ENCODE results near the gene HOXA2.

HOXA2 gene

DNA sequence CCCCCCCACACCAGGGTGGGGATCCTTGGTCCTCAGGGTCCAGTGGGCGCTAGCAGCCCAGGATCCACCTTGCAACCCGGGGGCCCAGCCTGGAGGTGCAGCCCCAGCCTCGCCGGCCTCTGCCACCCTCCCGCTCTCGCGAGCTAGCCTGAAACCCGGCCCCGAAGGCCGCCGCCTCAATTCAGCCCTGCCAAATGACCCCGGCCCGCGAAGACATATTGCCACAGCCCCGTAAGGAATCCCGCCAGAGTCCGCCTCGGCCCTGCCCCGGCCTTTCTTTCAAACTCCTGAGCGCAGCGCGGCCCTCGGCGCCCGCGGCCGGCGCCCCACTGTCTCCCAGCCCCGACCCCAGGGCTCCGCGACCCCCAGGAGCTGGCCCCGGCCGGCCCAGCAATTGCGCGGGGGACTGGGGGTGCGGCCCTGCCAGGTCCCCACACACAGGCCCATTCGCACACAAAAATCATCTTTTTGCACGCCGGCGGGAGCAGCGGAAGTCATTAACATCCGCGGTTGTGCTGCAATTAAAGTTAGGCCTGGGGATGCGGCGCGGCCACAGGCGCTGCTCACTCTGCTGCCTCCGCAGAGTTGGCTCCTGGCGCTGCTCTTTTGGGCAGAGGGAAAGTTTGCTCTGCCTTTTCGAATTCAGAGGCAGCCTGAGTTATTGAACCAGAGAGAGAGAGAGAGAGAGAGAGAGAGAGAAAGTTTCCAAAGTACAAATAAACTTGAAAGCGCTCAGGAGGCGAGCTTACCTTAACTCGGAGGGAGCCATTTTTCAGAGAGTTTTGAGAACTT lies 37.0 kb upstream of the HOXA2 start:
- H3K9ac ChIP-seq (ENCODE audit: low read length): no peak overlapping the region
- H3K27me3 ChIP-seq (ENCODE audit: control insufficient read depth in 1 of 2, insufficient read depth in 2 of 2, low read length in 2 of 2): no peaks in the 10 kb centered on the region
- H3K4me3 ChIP-seq (ENCODE audit: low read depth in 1 of 2, low read length in 2 of 2): peak overlapping the region in 1 of 2 donors; percentile 39

DNA sequence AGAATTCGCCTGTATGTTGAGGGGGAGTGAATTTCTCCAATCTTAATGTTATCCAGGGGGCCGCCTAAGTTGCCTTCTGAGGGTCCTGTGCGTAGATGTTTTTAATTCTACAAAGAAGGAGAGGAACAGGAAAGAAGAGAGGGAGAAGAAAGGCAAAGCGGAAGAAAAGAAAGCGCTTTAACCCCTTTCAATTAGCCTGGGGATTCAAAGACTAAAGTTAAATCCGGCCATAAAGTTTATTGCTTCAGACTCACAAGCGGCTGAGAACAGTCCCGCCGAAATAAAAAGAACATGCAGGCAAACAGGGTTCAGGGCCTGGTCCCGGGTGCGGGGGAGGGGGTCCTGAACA lies 36.5 kb upstream of the HOXA2 start:
- Histone ChIP-seq H3K9me3 (ENCODE audit: low read length) (no peaks in the 10 kb centered on the region), H3K27ac (ENCODE audit: low read depth, low read length) (peak overlapping the region; percentile 59), H3K4me1 (ENCODE audit: insufficient read depth, low read length) (peaks cover 59% of the 10 kb centered on the region), H3K4me3 (ENCODE audit: low read depth in 1 of 2, low read length in 2 of 2) (peak overlapping the region in 1 of 2 donors; percentile 39), H3K36me3 (ENCODE audit: insufficient read depth, low read length) (peaks cover 12% of the 10 kb centered on the region), H3K27me3 (ENCODE audit: control insufficient read depth in 1 of 2, insufficient read depth in 2 of 2, low read length in 2 of 2) (no peaks in the 10 kb centered on the region), H3K9ac (ENCODE audit: low read length) (no peak overlapping the region)

More for the DNA sequence above, 37.0 kb upstream of the HOXA2 start:
- Histone ChIP-seq H3K27ac (ENCODE audit: low read depth, low read length) (peak overlapping the region; percentile 59), H3K4me1 (ENCODE audit: insufficient read depth, low read length) (peaks cover 59% of the 10 kb centered on the region), H3K9me3 (ENCODE audit: low read length) (no peaks in the 10 kb centered on the region), H3K36me3 (ENCODE audit: insufficient read depth, low read length) (peaks cover 17% of the 10 kb centered on the region)

DNA sequence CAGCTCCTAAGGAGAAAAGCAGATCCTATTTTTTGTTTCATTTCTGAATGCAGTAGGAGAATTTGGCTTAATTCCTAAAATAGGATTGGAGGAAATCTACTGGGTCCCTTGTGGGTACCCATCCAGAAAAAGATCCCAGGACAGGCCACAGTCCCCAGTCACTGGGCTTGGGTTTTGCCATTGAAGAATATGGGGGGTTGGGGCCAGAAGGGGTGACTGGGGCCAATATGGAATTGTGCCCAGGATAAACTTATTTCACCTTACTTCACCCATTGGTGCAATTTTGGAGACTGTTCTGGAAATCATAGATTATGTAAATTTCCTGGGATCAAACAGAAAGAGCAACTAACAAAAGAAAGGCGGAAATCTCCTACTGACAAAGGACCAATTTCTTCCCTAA lies 36.0 kb upstream of the HOXA2 start:
- Histone ChIP-seq H3K4me3 (ENCODE audit: low read depth in 1 of 2, low read length in 2 of 2) (no peak overlapping the region), H3K4me1 (ENCODE audit: insufficient read depth, low read length) (peaks cover 64% of the 10 kb centered on the region), H3K27me3 (ENCODE audit: control insufficient read depth in 1 of 2, insufficient read depth in 2 of 2, low read length in 2 of 2) (no peaks in the 10 kb centered on the region), H3K9ac (ENCODE audit: low read length) (no peak overlapping the region), H3K36me3 (ENCODE audit: insufficient read depth, low read length) (peaks cover 9% of the 10 kb centered on the region), H3K27ac (ENCODE audit: low read depth, low read length) (peak overlapping the region; percentile 59), H3K9me3 (ENCODE audit: low read length) (no peaks in the 10 kb centered on the region)

DNA sequence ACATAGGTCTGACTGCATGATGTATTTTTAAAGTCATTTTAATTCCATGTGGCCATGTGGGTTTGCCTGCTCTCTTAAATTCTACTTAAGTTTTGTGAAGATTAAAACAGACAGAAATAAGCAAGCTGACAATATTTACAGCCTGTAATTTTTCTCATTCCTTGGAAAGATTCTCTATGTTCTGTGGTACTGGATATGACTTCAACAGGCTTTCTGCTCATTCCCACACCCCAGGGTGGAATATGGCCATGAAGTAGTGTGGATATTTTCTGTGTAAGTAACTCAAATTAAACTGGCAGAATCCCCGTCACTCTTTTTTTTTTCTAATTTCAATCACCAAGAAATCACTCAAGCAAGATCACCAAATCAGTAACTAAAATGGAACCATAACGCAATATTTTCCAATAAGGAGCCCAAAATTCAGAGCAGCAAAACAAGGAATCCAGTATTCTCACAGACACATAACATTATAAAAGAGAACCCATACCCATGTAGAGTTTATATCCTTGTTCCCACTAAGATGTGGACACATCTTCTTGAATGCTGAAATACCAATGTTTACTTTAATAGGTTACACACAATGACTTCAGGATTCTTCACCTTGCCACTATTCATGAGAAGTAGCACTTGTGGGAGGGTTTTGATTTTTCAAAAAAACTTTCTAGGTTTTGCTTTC lies 35.3 kb upstream of the HOXA2 start:
- Histone ChIP-seq H3K4me1 (ENCODE audit: insufficient read depth, low read length) (peaks cover 71% of the 10 kb centered on the region), H3K27ac (ENCODE audit: low read depth, low read length) (peak overlapping the region; percentile 59), H3K27me3 (ENCODE audit: control insufficient read depth in 1 of 2, insufficient read depth in 2 of 2, low read length in 2 of 2) (no peaks in the 10 kb centered on the region), H3K4me3 (ENCODE audit: low read depth in 1 of 2, low read length in 2 of 2) (no peak overlapping the region), H3K9me3 (ENCODE audit: low read length) (no peaks in the 10 kb centered on the region), H3K36me3 (ENCODE audit: insufficient read depth, low read length) (peaks cover 9% of the 10 kb centered on the region), H3K9ac (ENCODE audit: low read length) (peak overlapping the region; percentile 46)

DNA sequence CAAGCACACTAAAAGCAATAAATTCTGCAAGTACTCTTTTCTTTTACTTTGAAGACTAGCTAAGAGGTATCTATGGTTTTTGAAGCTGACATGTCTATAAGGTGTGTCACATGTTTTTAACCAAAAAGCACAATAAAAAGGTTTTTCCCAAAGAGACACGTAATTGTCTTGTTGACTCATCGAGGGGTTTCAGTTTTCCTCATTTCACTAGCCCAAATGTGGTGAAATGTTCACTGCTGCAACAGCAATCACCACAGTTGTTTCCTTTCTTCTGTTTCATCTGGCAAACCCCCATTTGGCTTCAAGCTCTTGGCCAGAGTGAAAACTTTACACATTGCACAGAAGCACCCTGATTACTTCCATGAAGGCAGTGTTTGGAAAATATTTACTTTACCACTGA lies 31.9 kb upstream of the HOXA2 start:
- Histone ChIP-seq H3K4me1 (ENCODE audit: insufficient read depth, low read length) (peaks cover 78% of the 10 kb centered on the region), H3K9me3 (ENCODE audit: low read length) (no peaks in the 10 kb centered on the region), H3K27ac (ENCODE audit: low read depth, low read length) (peak overlapping the region; percentile 28), H3K4me3 (ENCODE audit: low read depth in 1 of 2, low read length in 2 of 2) (no peak overlapping the region), H3K27me3 (ENCODE audit: control insufficient read depth in 1 of 2, insufficient read depth in 2 of 2, low read length in 2 of 2) (no peaks in the 10 kb centered on the region), H3K9ac (ENCODE audit: low read length) (peak overlapping the region; percentile 6), H3K36me3 (ENCODE audit: insufficient read depth, low read length) (no peaks in the 10 kb centered on the region)

DNA sequence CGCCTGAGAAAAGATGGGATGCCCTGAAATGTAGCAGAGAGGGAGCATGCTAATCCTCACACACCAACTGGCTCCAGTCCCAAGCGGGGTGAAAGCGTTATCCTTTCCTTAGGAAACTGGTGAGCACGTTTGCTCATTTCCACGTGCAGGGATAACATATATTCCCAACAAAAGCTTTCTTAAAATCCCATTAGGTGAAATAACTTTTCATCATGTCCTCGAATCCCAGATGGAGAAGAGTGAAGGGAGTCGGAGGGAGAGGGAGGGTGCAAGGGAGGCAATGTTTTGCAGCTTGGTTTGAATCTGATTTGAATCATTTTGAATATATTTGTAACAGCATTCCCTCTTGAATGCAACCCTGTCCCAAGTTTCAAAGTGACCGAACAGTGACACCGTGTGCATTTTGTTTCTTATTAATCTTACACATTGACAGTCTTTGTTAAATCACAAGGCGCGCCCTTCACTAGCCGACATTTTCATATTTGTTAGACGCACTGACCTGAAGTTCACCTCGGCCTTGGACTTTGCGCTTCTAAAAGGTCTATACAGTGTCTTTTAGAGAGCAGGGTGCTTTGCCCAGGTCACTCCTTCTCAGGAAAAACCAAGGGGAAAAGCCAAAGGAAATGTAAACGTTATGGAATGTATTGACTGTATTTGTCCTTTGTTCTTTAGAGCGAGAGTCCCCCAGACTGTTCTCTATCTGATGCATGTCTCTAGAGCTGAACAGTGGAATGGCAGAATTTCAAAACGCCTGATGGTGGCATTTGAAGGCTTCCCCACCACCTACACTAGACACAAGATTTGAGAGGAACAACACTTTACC lies 31.1 kb upstream of the HOXA2 start:
- Histone ChIP-seq H3K9ac (ENCODE audit: low read length) (peak overlapping the region; percentile 6), H3K27me3 (ENCODE audit: control insufficient read depth in 1 of 2, insufficient read depth in 2 of 2, low read length in 2 of 2) (no peaks in the 10 kb centered on the region), H3K27ac (ENCODE audit: low read depth, low read length) (peak overlapping the region; percentile 35)

DNA sequence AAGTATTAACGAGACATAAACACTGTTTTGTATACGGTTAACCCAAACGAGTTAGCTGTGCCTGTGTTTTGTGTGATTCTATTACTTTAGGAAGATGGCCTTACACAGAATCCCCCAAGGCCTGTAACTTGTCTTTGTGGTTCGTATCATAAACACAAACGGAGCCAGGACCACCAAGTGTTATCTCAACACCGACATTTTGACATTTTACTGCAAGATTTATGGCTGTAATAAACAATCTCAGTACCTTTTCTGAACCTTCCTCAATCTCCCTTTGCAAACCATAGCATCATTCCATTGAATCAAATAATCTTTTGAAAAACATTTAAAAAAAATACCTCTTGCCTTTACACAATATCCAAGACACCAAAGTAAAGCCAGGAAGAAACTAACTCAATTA lies 30.5 kb upstream of the HOXA2 start:
- Histone ChIP-seq H3K27me3 (ENCODE audit: control insufficient read depth in 1 of 2, insufficient read depth in 2 of 2, low read length in 2 of 2) (no peaks in the 10 kb centered on the region), H3K9ac (ENCODE audit: low read length) (no peak overlapping the region), H3K4me3 (ENCODE audit: low read depth in 1 of 2, low read length in 2 of 2) (no peak overlapping the region), H3K9me3 (ENCODE audit: low read length) (no peaks in the 10 kb centered on the region), H3K4me1 (ENCODE audit: insufficient read depth, low read length) (peaks cover 82% of the 10 kb centered on the region), H3K27ac (ENCODE audit: low read depth, low read length) (peak overlapping the region; percentile 35), H3K36me3 (ENCODE audit: insufficient read depth, low read length) (no peaks in the 10 kb centered on the region)

More for the DNA sequence above, 31.1 kb upstream of the HOXA2 start:
- Histone ChIP-seq H3K4me3 (ENCODE audit: low read depth in 1 of 2, low read length in 2 of 2) (no peak overlapping the region), H3K36me3 (ENCODE audit: insufficient read depth, low read length) (no peaks in the 10 kb centered on the region), H3K4me1 (ENCODE audit: insufficient read depth, low read length) (peaks cover 82% of the 10 kb centered on the region), H3K9me3 (ENCODE audit: low read length) (no peaks in the 10 kb centered on the region)

DNA sequence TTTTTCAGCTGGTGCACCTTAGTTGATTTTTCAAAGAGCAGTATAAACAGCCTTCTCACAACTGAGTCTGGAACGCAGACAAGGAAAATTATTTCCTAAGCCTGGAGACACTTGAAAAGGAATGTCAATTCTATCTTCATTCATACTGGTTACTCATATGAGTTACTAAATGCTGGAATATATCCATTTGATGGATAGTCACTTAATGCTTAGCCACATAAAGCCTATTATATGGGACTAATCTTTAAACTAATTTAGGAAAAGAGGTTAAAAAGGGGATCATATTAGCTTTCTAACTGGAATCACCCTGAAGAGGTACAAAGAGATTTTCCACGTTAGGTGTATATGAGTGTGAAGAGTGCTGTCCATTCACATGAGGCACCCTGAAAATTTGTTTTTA lies 29.7 kb upstream of the HOXA2 start:
- H3K27ac ChIP-seq (ENCODE audit: low read depth, low read length): peak overlapping the region; percentile 17
- no peak overlapping the region for H3K4me3 ChIP-seq (ENCODE audit: low read depth in 1 of 2, low read length in 2 of 2)
- H3K36me3 ChIP-seq (ENCODE audit: insufficient read depth, low read length): no peaks in the 10 kb centered on the region
- H3K27me3 ChIP-seq (ENCODE audit: control insufficient read depth in 1 of 2, insufficient read depth in 2 of 2, low read length in 2 of 2): no peaks in the 10 kb centered on the region
- H3K9me3 ChIP-seq (ENCODE audit: low read length): no peaks in the 10 kb centered on the region
- no peak overlapping the region for H3K9ac ChIP-seq (ENCODE audit: low read length)
- H3K4me1 ChIP-seq (ENCODE audit: insufficient read depth, low read length): peaks cover 82% of the 10 kb centered on the region

DNA sequence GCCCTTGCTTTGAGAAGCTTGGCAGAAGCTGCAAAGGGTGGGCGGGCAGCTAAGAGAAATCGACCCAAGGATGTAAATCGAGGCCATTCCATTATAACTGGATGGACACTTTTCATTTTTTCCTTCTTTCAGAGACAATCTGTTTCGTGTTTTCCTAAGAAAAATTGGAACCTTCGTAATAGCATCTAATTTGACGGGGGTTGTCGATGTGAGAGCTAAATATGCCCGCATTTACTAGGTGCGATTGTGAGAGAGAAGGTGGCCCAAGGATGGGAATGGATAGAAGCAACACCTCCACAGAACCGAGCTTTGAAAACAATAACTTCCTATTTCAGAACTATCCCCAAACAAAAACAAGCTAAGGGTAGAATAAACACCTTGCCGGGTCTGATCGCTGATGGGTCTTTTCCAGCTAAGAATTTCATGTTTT lies 28.9 kb upstream of the HOXA2 start:
- no peaks in the 10 kb centered on the region for H3K36me3 ChIP-seq (ENCODE audit: insufficient read depth, low read length)
- peak overlapping the region; percentile 79 for H3K9ac ChIP-seq (ENCODE audit: low read length)
- no peaks in the 10 kb centered on the region for H3K9me3 ChIP-seq (ENCODE audit: low read length)
- H3K27me3 ChIP-seq (ENCODE audit: control insufficient read depth in 1 of 2, insufficient read depth in 2 of 2, low read length in 2 of 2): no peaks in the 10 kb centered on the region
- peak overlapping the region; percentile 77 for H3K27ac ChIP-seq (ENCODE audit: low read depth, low read length)
- H3K4me3 ChIP-seq (ENCODE audit: low read depth in 1 of 2, low read length in 2 of 2): peak overlapping the region; percentile 69 to 75
- H3K4me1 ChIP-seq (ENCODE audit: insufficient read depth, low read length): peaks cover 82% of the 10 kb centered on the region

DNA sequence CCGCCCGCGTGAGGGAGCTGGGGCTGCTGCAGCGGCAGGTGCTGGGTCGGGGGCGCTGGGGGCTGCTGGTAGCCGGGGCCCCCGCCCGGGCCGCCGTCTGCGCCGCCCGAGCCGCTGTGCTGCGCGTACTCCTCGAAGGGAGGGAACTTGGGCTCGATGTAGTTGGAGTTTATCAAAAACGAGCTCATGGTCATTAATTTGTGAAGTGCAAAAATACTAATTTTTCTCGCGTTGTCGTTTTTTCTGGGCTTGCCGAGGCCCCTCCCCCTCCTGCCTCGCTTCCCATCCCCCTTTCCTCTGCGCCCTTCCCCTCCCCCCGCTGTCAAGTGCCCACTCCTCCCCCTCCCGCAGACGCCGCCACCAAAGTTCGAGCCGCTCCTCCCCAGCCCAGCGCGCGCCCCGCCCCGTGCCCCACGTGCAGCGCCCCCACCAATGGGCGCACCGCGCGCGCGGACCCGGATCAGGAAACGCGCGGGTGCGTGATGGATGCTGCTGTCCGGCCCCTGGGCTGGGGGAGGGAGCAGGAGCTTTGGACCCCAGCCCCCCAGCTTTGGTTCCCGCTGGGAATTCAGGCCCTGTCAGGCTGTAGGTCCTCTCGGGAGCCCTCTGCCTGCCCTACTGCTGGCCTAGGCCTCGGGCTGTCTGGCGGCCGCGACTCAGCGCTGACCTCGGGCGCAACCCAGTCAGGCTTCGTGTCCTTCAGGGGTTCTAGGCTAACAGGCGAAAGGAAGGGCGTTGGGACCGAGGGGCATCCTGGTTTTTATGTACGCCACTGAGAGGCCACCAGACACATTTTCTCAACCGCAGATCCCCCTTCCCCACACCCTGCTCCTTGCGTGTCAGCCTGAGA lies 28.3 kb upstream of the HOXA2 start, which contains the start of gene HOXA4:
HOXA4 (minus strand) TSS at position 218 of the 850 bp plus-strand sequence; CDS start at position 194, 24 bp downstream.
- Histone ChIP-seq H3K27ac (ENCODE audit: low read depth, low read length) (peak within 1 kb of the TSS; percentile 77), H3K4me3 (ENCODE audit: low read depth in 1 of 2, low read length in 2 of 2) (peak within 1 kb of the TSS; percentile 69 to 75), H3K27me3 (ENCODE audit: control insufficient read depth in 1 of 2, insufficient read depth in 2 of 2, low read length in 2 of 2) (no peaks in the 10 kb centered on the region), H3K36me3 (ENCODE audit: insufficient read depth, low read length) (no peaks in the 10 kb centered on the region), H3K4me1 (ENCODE audit: insufficient read depth, low read length) (peaks cover 82% of the 10 kb centered on the region), H3K9me3 (ENCODE audit: low read length) (no peaks in the 10 kb centered on the region), H3K9ac (ENCODE audit: low read length) (peak within 1 kb of the TSS; percentile 79)

Measured in muscle layer of colon (tissue), 2 donors.